Colonic mucosa (tissue), 4 donors: ENCODE results near the gene CYGB. TPM values are rescaled to one million over a fixed set of nuclear protein-coding genes. Genes with fewer than 3 reads are reported as not detected.

Experiments
- DNase-seq: peaks from one replicate; pipeline ENCODE4 v3.0.0-alpha.2; 2020
- H3K27ac ChIP-seq: fragments of 200-600 bp; one replicate; pipeline ENCODE4 v1.8.0; 2021
- H3K27me3 ChIP-seq: fragments of 200-600 bp; one replicate; pipeline ENCODE4 v1.8.0; 2021
- H3K36me3 ChIP-seq: fragments of 200-600 bp; one replicate; pipeline ENCODE4 v1.8.0; 2021
- H3K4me1 ChIP-seq: fragments of 200-600 bp; one replicate; pipeline ENCODE4 v1.8.0; 2021; ENCODE audit warnings: mild to moderate bottlenecking
- H3K4me3 ChIP-seq: fragments of 200-600 bp; one replicate; pipeline ENCODE4 v1.8.0; 2021
- H3K9ac ChIP-seq, 2 donors: one replicate each; pipeline ENCODE4 v1.7.0; 2013; ENCODE audit warnings: control low read depth in 2 of 2, low read depth in 2 of 2, low read length in 2 of 2
- H3K9me3 ChIP-seq: fragments of 200-600 bp; one replicate; pipeline ENCODE4 v1.8.0; 2021
- CTCF ChIP-seq: fragments of 200-600 bp; IDR thresholded peaks from one replicate; pipeline ENCODE4 v1.8.0; 2022; ENCODE audit warnings: antibody characterized with exemption, mild to moderate bottlenecking
- intact Hi-C: fragments of 100-400 bp; cut with DNase I; formaldehyde crosslinking; loops from one replicate; pipeline ENCODE4 v1.14.1; 2022
- total RNA-seq, 2 donors: library from RNA; stranded (reverse); fragmentation: NEBNext Ultra II Directional in 1 of 2; extraction: Animal tissue kit (Norgen Biotek cat#: 25700) in 1 of 2; gene quantifications; one replicate each; pipeline ENCODE4 v1.2.1, GENCODE V29; 2021
- donor health status: healthy.
- donor health status: DM: no; HTN: no; CAD: no.
- donor health status: DM: no; HTN: no; CAD: no.

Gene CYGB
- total RNA-seq, 2 donors from 2014 or later: 4.7 to 9.9 TPM

- intact Hi-C loops: no loop called here
- Histone ChIP-seq H3K4me3 (no peak overlapping the region), H3K27me3 (no peaks in the 10 kb centered on the region), H3K9me3 (no peaks in the 10 kb centered on the region), H3K27ac (no peak overlapping the region), H3K4me1 (peaks cover 32% of the 10 kb centered on the region), H3K36me3 (no peaks in the 10 kb centered on the region), H3K9ac (peak overlapping the region in 1 of 2 donors; percentile 21)
- DNase-seq: no peak
- TF ChIP-seq CTCF: no peak
These were observed 47.3 kb downstream of the CYGB start for GRCh38 chr17:76490112-76490710.

- H3K27ac ChIP-seq: no peak overlapping the region
- no peaks in the 10 kb centered on the region for H3K27me3 ChIP-seq
- H3K4me1 ChIP-seq: peaks cover 20% of the 10 kb centered on the region
- no peaks in the 10 kb centered on the region for H3K9me3 ChIP-seq
- intact Hi-C loops: no loop called here
- no peaks in the 10 kb centered on the region for H3K36me3 ChIP-seq
- DNase-seq: no peak
- no peak for TF ChIP-seq CTCF
- no peak overlapping the region for H3K4me3 ChIP-seq
- no peak overlapping the region for H3K9ac ChIP-seq
These were observed 49.9 kb downstream of the CYGB start for GRCh38 chr17:76487451-76488192.

- peaks cover 3% of the 10 kb centered on the region for H3K4me1 ChIP-seq
- no peak overlapping the region for H3K27ac ChIP-seq
- no peak for DNase-seq
- H3K4me3 ChIP-seq: no peak overlapping the region
- no peaks in the 10 kb centered on the region for H3K36me3 ChIP-seq
- H3K27me3 ChIP-seq: no peaks in the 10 kb centered on the region
- intact Hi-C loops: no loop called here
- no peaks in the 10 kb centered on the region for H3K9me3 ChIP-seq
- no peak for TF ChIP-seq CTCF
- no peak overlapping the region for H3K9ac ChIP-seq
These were observed 51.9 kb downstream of the CYGB start for GRCh38 chr17:76485569-76485968.

- intact Hi-C loops: no loop called here
- H3K27ac ChIP-seq: no peak overlapping the region
- no peaks in the 10 kb centered on the region for H3K4me1 ChIP-seq
- no peaks in the 10 kb centered on the region for H3K36me3 ChIP-seq
- TF ChIP-seq CTCF: no peak
- no peak for DNase-seq
- H3K27me3 ChIP-seq: no peaks in the 10 kb centered on the region
- no peaks in the 10 kb centered on the region for H3K9me3 ChIP-seq
- no peak overlapping the region for H3K9ac ChIP-seq
- H3K4me3 ChIP-seq: no peak overlapping the region
These were observed 53.2 kb downstream of the CYGB start for GRCh38 chr17:76484228-76484725.

GRCh38 chr17:76481071-76481655 is 56.3 kb downstream of the CYGB start:
- Histone ChIP-seq H3K4me1 (no peaks in the 10 kb centered on the region), H3K27me3 (no peaks in the 10 kb centered on the region), H3K9ac (no peak overlapping the region), H3K27ac (peak overlapping the region; percentile 17), H3K36me3 (no peaks in the 10 kb centered on the region), H3K4me3 (no peak overlapping the region), H3K9me3 (no peaks in the 10 kb centered on the region)
- no peak for DNase-seq
- no peak for TF ChIP-seq CTCF
- intact Hi-C loops: no loop called here
